Ishikawa (cell line): Measurements from ENCODE around the gene SDK1.

ENCODE experiments used
- CEBPB ChIP-seq: IDR thresholded peaks from 2 replicates; pipeline ENCODE4 v1.6.1; 2012
- CREB1 ChIP-seq: IDR thresholded peaks from 2 replicates; pipeline ENCODE4 v1.6.1; 2012; ENCODE audit warnings: low read depth
- EGR1 ChIP-seq: IDR thresholded peaks from 2 replicates; pipeline ENCODE4 v1.6.1; 2012
- EP300 ChIP-seq: IDR thresholded peaks from 2 replicates; pipeline ENCODE4 v1.6.1; 2012; ENCODE audit warnings: borderline replicate concordance
- FOXM1 ChIP-seq: IDR thresholded peaks from 2 replicates; pipeline ENCODE4 v1.6.1; 2012; ENCODE audit warnings: low read depth, borderline replicate concordance
- MAX ChIP-seq: IDR thresholded peaks from 2 replicates; pipeline ENCODE4 v1.6.1; 2012
- NFIC ChIP-seq: IDR thresholded peaks from 2 replicates; pipeline ENCODE4 v1.6.1; 2012
- RAD21 ChIP-seq: IDR thresholded peaks from 2 replicates; pipeline ENCODE4 v1.6.1; 2012; ENCODE audit warnings: low read depth
- REST ChIP-seq: IDR thresholded peaks from 2 replicates; pipeline ENCODE4 v1.6.1; 2012; ENCODE audit warnings: low read depth, mild to moderate bottlenecking
- TAF1 ChIP-seq: IDR thresholded peaks from 2 replicates; pipeline ENCODE4 v1.6.1; 2012; ENCODE audit warnings: low read depth, mild to moderate bottlenecking
- TCF12 ChIP-seq: IDR thresholded peaks from 2 replicates; pipeline ENCODE4 v1.6.1; 2012; ENCODE audit warnings: low read depth
- TEAD4 ChIP-seq: IDR thresholded peaks from 2 replicates; pipeline ENCODE4 v1.6.1; 2012
- USF1 ChIP-seq: IDR thresholded peaks from 2 replicates; pipeline ENCODE4 v1.6.1; 2012
- YY1 ChIP-seq: IDR thresholded peaks from 2 replicates; pipeline ENCODE4 v1.6.1; 2012; ENCODE audit warnings: low read depth
- ZBTB7A ChIP-seq: IDR thresholded peaks from 2 replicates; pipeline ENCODE4 v1.6.1; 2012; ENCODE audit warnings: low read depth

The SDK1 gene

GRCh38 chr7:4185136-4185535 is 884.1 kb downstream of the SDK1 start:
- TF ChIP-seq EGR1 = no peak

- TF ChIP-seq CEBPB = no peak
- TF ChIP-seq TAF1 = no peak
- TF ChIP-seq YY1 = no peak
- no peak for TF ChIP-seq RAD21
- no peak for TF ChIP-seq EGR1
- TF ChIP-seq FOXM1 = no peak
- no peak for TF ChIP-seq ZBTB7A
- no peak for TF ChIP-seq USF1
- no peak for TF ChIP-seq EP300
- no peak for TF ChIP-seq NFIC
- no peak for TF ChIP-seq REST
These were observed 884.9 kb downstream of the SDK1 start for GRCh38 chr7:4185721-4186512.

GRCh38 chr7:4186513-4186780 is 885.4 kb downstream of the SDK1 start:
- TF ChIP-seq MAX (no peak), YY1 (no peak), EP300 (no peak), USF1 (no peak), TEAD4 (no peak), EGR1 (no peak), RAD21 (no peak), CEBPB (no peak), TAF1 (no peak), NFIC (no peak), FOXM1 (no peak), TCF12 (no peak)

- TF ChIP-seq EGR1 (no peak), EP300 (no peak), YY1 (no peak), CREB1 (no peak), NFIC (no peak), REST (no peak), TCF12 (no peak), ZBTB7A (no peak), USF1 (no peak), CEBPB (no peak), RAD21 (no peak), TAF1 (no peak), FOXM1 (no peak), MAX (no peak), TEAD4 (no peak)
These were observed 887.6 kb downstream of the SDK1 start for GRCh38 chr7:4188651-4189050.

- TF ChIP-seq TCF12 = no peak
- TF ChIP-seq YY1 = no peak
- no peak for TF ChIP-seq CREB1
- no peak for TF ChIP-seq MAX
- no peak for TF ChIP-seq FOXM1
- TF ChIP-seq TEAD4 = no peak
- TF ChIP-seq REST = no peak
- no peak for TF ChIP-seq NFIC
- TF ChIP-seq EP300 = no peak
- TF ChIP-seq ZBTB7A = no peak
- no peak for TF ChIP-seq TAF1
- TF ChIP-seq CEBPB = no peak
- TF ChIP-seq RAD21 = no peak
- no peak for TF ChIP-seq USF1
- TF ChIP-seq EGR1 = no peak
These were observed 888.1 kb downstream of the SDK1 start for GRCh38 chr7:4189131-4189570.
